Adrenal gland (tissue), 5 donors: ENCODE data around the gene SNRPD1.

Experiments used
- POLR2A ChIP-seq, 2 donors: fragments of 450-650 bp; IDR thresholded peaks; one replicate each; pipeline ENCODE4 v1.6.1; 2017; ENCODE audit warnings: antibody characterized with exemption in 2 of 2, mild to moderate bottlenecking in 2 of 2, moderate library complexity in 1 of 2
- TF ChIP-seq, protein P1 (sequence below), 6 experiments: fragments of 450-650 bp in 4 of 6; fragments of 200-600 bp in 2 of 6; sonication (generic) in 1 of 6; IDR thresholded peaks; 1 replicate in 5 of 6; 2 replicates in 1 of 6; pipeline versions ENCODE4 v1.5.1 to v1.8.0; 2016 to 2021; ENCODE audit warnings: antibody characterized with exemption in 6 of 6, mild to moderate bottlenecking in 2 of 6, moderate library complexity in 1 of 6
- donor health status: DM: no; HTN: no; CAD: no.

DNA sequence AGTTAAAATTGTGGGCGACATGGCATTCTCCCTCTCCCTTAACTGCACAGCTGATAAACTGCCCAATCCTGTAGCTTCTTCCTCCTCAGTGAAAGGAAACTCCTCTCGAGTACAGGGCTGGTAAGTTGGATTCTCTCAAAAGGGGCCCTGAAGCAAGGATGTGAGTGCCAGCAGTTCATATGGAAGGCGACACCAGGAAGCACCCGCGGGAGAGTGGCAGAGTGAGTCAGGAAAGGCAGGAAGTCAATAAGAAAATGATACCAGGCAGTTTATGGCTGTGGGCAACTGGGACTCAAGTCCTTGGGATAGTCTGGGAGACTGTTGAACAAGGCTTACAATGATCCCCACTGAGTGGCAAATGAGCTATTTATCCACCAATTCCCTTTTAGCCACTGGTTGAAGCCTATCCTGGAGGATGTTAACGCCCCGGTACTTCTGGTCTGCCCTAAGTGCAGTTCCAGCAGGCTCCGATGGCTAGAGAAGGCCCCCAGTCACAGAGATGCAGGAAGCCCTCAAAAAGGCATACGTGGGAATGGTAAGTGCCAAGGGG lies 57.7 kb downstream of the SNRPD1 start:
- no peak for TF ChIP-seq POLR2A (IDR thresholded peaks at IDR 0.05)
- TF ChIP-seq, protein P1, sequence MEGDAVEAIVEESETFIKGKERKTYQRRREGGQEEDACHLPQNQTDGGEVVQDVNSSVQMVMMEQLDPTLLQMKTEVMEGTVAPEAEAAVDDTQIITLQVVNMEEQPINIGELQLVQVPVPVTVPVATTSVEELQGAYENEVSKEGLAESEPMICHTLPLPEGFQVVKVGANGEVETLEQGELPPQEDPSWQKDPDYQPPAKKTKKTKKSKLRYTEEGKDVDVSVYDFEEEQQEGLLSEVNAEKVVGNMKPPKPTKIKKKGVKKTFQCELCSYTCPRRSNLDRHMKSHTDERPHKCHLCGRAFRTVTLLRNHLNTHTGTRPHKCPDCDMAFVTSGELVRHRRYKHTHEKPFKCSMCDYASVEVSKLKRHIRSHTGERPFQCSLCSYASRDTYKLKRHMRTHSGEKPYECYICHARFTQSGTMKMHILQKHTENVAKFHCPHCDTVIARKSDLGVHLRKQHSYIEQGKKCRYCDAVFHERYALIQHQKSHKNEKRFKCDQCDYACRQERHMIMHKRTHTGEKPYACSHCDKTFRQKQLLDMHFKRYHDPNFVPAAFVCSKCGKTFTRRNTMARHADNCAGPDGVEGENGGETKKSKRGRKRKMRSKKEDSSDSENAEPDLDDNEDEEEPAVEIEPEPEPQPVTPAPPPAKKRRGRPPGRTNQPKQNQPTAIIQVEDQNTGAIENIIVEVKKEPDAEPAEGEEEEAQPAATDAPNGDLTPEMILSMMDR (IDR thresholded peaks at IDR 0.05): no peak
